Peyer's patch (tissue), 4 donors: ENCODE results near the gene HES5. TPM values are rescaled to one million over a fixed set of nuclear protein-coding genes. Genes with fewer than 3 reads are reported as not detected.
"Not testable (repeated sequence)": the region's sequence is repeated elsewhere in the genome, so short reads cannot be mapped to it uniquely, and the experiment has no call there.

ENCODE experiments used
- DNase-seq, 3 donors: peaks; one replicate each; pipeline ENCODE4 v3.0.0-alpha.2; 2017 to 2019
- H3K27ac ChIP-seq, 4 donors: fragments of 200-600 bp; sonication (generic); one replicate each; pipeline ENCODE4 v1.5.1; 2016 to 2019
- H3K27me3 ChIP-seq, 2 donors: fragments of 200-600 bp; sonication (generic); one replicate each; pipeline ENCODE4 v1.5.1; 2019
- H3K36me3 ChIP-seq, 3 donors: fragments of 200-600 bp; sonication (generic); one replicate each; pipeline ENCODE4 v1.5.1; 2016 to 2019
- H3K4me1 ChIP-seq, 4 donors: fragments of 200-600 bp; sonication (generic); one replicate each; pipeline ENCODE4 v1.5.1; 2016 to 2019
- H3K4me3 ChIP-seq, 4 donors: fragments of 200-600 bp; sonication (generic); 1 replicate in 3 of 4; 2 replicates in 1 of 4; pipeline ENCODE4 v1.5.1; 2016 to 2019; ENCODE audit warnings: mild to moderate bottlenecking in 1 of 4
- H3K9me3 ChIP-seq, 4 donors: fragments of 200-600 bp; sonication (generic); one replicate each; pipeline ENCODE4 v1.5.1; 2016 to 2019; ENCODE audit warnings: mild to moderate bottlenecking in 1 of 4
- POLR2A ChIP-seq, 2 donors: fragments of 450-650 bp; IDR thresholded peaks; one replicate each; pipeline ENCODE4 v1.5.1; 2017; ENCODE audit warnings: antibody characterized with exemption in 2 of 2, mild to moderate bottlenecking in 2 of 2, moderate library complexity in 2 of 2
- total RNA-seq, 4 donors: library from RNA; depleted of rRNA; stranded (reverse); fragments of >200 nt; gene quantifications; one replicate each; pipeline ENCODE4 v1.1.0, GENCODE V29; 2016
- TF ChIP-seq, protein P1 (sequence below), 6 experiments: fragments of 450-650 bp in 4 of 6; fragments of 200-600 bp in 2 of 6; sonication (generic) in 1 of 6; IDR thresholded peaks; one replicate each; pipeline ENCODE4 v1.5.1; 2017 to 2019; ENCODE audit warnings: antibody characterized with exemption in 6 of 6, mild to moderate bottlenecking in 3 of 6, moderate library complexity in 1 of 6

The HES5 gene
- total RNA-seq, 4 donors from 2014 or later, result 0.88 TPM; not detected in 3

DNA sequence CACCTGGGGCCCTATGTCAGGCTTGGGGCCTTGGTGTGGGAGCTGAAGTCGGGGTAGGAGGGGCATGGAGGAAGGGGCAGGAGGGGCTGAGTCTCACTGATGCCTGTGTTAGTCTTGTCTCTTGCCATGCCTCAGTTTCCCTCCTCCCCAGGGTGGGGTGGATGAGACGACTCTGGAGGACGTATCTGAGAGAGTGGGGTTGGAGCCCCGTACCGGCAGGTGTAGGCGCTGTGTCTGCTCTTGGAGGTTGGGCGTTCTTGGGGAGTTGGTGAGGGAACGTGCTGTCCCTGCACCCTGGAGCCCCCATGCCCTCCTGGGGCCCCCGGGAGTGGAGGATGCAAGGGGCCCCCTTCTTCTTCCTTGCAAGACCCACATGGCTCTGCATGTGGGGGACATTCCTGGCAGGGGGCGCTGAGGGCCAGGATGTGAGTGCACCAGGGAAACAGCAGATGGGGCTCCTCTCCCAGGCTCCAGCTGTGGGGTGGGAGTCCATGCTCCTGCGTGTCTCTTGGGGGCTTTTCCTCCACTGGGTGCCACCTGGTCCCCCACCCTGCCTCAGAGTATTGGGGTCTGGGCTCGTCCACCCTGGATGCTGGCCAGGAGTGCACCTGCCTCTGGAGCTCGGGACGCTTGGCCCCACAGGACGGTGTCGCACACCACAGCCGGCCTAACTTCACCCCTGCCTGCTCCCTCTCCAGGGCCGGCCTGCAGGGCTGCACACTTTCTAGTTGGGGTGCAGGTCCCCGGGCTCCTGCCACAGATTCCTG is 24.7 kb upstream of the HES5 start:
- Histone ChIP-seq H3K27ac (peak overlapping the region; percentile 95 to 98 (median 96)), H3K27me3 (no peaks in the 10 kb centered on the region), H3K36me3 (peaks cover 0 to 25% (median 0%) of the 10 kb centered on the region in 3 donors), H3K9me3 (no peaks in the 10 kb centered on the region), H3K4me3 (peak overlapping the region; percentile 67 to 91 (median 81)), H3K4me1 (peaks cover 0 to 44% (median 25%) of the 10 kb centered on the region in 4 donors)
- TF ChIP-seq, protein P1, sequence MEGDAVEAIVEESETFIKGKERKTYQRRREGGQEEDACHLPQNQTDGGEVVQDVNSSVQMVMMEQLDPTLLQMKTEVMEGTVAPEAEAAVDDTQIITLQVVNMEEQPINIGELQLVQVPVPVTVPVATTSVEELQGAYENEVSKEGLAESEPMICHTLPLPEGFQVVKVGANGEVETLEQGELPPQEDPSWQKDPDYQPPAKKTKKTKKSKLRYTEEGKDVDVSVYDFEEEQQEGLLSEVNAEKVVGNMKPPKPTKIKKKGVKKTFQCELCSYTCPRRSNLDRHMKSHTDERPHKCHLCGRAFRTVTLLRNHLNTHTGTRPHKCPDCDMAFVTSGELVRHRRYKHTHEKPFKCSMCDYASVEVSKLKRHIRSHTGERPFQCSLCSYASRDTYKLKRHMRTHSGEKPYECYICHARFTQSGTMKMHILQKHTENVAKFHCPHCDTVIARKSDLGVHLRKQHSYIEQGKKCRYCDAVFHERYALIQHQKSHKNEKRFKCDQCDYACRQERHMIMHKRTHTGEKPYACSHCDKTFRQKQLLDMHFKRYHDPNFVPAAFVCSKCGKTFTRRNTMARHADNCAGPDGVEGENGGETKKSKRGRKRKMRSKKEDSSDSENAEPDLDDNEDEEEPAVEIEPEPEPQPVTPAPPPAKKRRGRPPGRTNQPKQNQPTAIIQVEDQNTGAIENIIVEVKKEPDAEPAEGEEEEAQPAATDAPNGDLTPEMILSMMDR (IDR thresholded peaks at IDR 0.05), result peak; percentile 33 to 77 (median 66)
- no peak for TF ChIP-seq POLR2A (IDR thresholded peaks at IDR 0.05)
- peak in 2 of 3 donors; percentile 75 to 83 for DNase-seq

DNA sequence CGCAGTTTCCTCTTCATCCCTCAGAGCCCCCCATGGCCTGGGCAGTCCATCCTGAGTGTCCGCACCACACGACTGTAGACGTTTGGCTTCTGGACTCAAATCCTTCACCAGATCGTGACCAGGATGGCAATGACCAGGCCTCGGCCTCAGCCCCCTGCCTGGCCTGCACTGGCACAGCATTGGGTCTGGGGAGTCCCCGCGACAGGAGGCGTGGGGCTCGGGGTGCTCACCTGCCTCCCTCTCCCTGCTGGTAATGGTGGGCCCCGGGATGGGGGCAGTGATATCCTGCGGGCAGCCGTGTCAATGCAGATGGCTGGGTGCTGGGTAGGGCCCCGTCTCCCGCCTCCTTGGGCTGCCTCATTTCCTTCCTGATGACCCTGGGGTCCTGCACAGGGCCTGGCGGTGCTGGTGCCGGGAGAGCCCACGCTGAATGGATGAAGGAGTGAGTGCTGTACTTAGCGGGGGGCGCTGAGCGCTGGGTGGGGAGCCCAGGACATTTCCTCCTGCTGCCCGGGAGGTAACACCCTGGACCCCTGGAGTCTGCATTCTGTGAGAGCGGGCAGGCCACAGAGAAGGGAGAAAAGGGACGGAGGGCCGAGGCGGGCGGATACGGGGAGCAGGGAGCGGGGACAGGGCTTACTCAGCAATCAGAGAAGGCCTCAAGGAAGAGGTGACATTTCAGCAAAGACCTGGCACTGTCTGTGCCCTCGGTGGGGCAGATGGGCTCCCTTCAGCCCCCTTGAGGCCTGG is 24.0 kb upstream of the HES5 start:
- peaks cover 0 to 45% (median 27%) of the 10 kb centered on the region in 4 donors for H3K4me1 ChIP-seq
- no peaks in the 10 kb centered on the region for H3K9me3 ChIP-seq
- H3K4me3 ChIP-seq, result peak overlapping the region in 2 of 4 donors; percentile 67 to 78
- peaks cover 0 to 17% (median 0%) of the 10 kb centered on the region in 3 donors for H3K36me3 ChIP-seq
- no peak for DNase-seq
- TF ChIP-seq, protein P1 (IDR thresholded peaks at IDR 0.05), result no peak
- no peak for TF ChIP-seq POLR2A (IDR thresholded peaks at IDR 0.05)
- H3K27me3 ChIP-seq, result no peaks in the 10 kb centered on the region
- H3K27ac ChIP-seq, result peak overlapping the region in 2 of 4 donors; percentile 95 to 98

DNA sequence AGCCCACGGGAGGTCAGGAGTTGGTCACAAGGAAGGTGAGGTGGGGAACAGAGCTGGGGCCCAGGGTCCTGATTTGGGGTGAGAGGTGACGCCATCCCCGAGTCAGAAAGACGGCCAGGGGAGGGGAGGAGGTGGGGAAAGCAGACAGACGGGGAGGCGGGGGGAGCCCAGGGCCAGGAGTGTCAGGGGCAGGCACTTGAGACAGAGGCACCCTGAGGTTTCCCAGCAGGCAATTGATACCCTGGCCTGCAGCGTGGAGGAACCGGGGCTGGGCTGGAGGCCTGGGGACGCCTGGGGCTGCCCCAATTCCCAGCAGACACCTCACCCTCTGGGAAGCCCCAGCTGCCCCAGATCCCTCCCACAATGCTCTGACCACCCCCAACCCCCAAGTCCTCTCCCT is 23.0 kb upstream of the HES5 start:
- not testable (repeated sequence) for DNase-seq, H3K27ac ChIP-seq, H3K4me3 ChIP-seq, H3K27me3 ChIP-seq, H3K36me3 ChIP-seq, H3K9me3 ChIP-seq
- H3K4me1 ChIP-seq, result peaks cover 0 to 42% (median 31%) of the 10 kb centered on the region in 4 donors

DNA sequence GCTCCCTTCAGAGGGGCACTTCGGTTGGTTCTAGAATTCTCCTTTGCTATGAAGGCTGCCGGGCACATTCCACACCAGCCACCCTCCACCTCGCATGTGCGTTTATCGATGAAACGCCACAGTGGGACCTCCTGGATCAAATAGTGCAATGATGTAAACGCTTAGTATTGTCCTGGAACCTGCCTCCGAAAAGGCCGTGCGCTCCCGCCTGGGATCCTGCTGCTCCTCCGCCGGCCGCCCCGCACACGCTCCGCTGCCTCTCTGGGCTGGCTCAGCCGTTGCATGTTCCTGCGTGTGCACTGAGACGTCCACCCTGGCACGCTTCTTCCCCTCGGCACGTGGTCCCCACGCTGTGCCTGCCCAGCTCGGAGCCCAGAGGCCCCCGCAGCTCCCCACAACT is 22.1 kb upstream of the HES5 start:
- no peak for DNase-seq
- peaks cover 0 to 5% (median 0%) of the 10 kb centered on the region in 3 donors for H3K36me3 ChIP-seq
- no peak overlapping the region for H3K27ac ChIP-seq
- no peak overlapping the region for H3K4me3 ChIP-seq
- no peak for TF ChIP-seq POLR2A (IDR thresholded peaks at IDR 0.05)
- TF ChIP-seq, protein P1 (IDR thresholded peaks at IDR 0.05), result no peak
- no peaks in the 10 kb centered on the region for H3K9me3 ChIP-seq
- H3K27me3 ChIP-seq, result no peaks in the 10 kb centered on the region
- H3K4me1 ChIP-seq, result peaks cover 0 to 42% (median 30%) of the 10 kb centered on the region in 4 donors

DNA sequence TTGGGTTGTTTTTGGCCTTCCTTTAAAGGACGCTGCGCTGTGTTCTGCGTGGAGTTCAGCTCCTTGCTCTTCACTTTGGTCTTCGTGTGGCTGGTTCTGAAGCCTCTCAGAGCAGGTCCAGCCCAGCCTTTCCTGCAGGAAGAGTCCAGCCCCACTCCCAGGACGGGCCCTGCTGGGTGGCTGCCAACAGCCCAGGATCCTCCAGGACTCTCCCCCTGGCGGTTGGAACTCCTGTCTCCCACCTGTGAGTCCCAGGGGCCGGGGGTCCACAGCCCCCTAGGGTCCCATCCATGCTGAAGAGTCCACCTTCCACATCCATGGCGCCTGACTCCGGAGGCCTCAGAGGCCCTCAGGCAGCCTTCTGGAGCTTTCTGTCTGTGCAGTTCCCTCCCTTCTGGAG is 21.5 kb upstream of the HES5 start:
- not testable (repeated sequence) for H3K27ac ChIP-seq, H3K4me3 ChIP-seq, H3K36me3 ChIP-seq, DNase-seq, H3K27me3 ChIP-seq, H3K9me3 ChIP-seq
- peaks cover 0 to 43% (median 31%) of the 10 kb centered on the region in 4 donors for H3K4me1 ChIP-seq

- Histone ChIP-seq H3K4me1 (peaks cover 0 to 50% (median 30%) of the 10 kb centered on the region in 4 donors), H3K27ac (peak overlapping the region in 2 of 4 donors; percentile 43 to 99)
- not testable (repeated sequence) for H3K9me3 ChIP-seq
These were observed 20.3 kb upstream of the HES5 start for GRCh38 chr1:2550309-2550861.

DNA sequence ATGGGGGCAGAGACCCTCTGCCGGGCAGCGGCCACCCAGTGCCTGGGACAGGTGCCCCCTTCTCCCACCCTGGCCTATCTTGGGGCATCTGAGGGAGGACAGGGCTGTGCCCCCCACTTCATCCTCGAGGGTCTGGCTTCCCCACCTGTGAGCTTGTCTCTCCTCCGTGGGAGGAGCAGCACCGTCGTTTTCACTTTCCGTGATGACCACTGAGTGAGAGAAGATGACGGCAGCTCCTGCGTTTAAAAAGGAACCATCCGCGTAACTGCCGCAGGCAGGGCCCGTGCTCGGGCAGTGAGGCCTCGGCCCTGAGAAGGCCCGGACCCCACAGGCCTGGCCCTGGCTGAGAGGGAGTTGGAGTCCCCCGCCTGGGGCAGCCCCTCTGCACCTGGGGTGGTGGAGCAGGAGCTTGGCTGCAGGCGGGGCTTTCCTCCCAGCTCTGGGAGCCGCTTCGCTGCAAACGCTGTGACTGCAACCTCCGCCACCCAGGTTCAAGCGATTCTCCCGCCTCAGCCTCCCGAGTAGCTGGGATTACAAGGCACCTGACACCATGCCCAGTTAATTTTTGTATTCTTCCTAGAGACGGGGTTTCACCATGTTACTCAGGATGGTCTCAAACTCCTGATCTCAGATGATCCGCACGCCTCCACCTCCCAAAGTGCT is 19.4 kb upstream of the HES5 start:
- H3K9me3 ChIP-seq, H3K36me3 ChIP-seq, H3K27me3 ChIP-seq, DNase-seq: not testable (repeated sequence)
- H3K4me1 ChIP-seq, result peaks cover 0 to 50% (median 24%) of the 10 kb centered on the region in 4 donors
- H3K4me3 ChIP-seq, result peak overlapping the region in 3 of 4 donors; percentile 22 to 65 (median 59)
- H3K27ac ChIP-seq, result peak overlapping the region; percentile 94 to 99 (median 97)

More at GRCh38 chr1:2550309-2550861, 20.3 kb upstream of the HES5 start:
- not testable (repeated sequence) for H3K4me3 ChIP-seq, DNase-seq, H3K36me3 ChIP-seq, H3K27me3 ChIP-seq
